GM19099 (cell line): ENCODE data around the gene TPRN.

Experiments
- POLR2A ChIP-seq: IDR thresholded peaks from 3 replicates; pipeline ENCODE4 v1.6.1; 2011; ENCODE audit warnings: low read depth; ENCODE audit not compliant: insufficient read length; ENCODE audit errors: extremely low read depth

The TPRN gene

DNA sequence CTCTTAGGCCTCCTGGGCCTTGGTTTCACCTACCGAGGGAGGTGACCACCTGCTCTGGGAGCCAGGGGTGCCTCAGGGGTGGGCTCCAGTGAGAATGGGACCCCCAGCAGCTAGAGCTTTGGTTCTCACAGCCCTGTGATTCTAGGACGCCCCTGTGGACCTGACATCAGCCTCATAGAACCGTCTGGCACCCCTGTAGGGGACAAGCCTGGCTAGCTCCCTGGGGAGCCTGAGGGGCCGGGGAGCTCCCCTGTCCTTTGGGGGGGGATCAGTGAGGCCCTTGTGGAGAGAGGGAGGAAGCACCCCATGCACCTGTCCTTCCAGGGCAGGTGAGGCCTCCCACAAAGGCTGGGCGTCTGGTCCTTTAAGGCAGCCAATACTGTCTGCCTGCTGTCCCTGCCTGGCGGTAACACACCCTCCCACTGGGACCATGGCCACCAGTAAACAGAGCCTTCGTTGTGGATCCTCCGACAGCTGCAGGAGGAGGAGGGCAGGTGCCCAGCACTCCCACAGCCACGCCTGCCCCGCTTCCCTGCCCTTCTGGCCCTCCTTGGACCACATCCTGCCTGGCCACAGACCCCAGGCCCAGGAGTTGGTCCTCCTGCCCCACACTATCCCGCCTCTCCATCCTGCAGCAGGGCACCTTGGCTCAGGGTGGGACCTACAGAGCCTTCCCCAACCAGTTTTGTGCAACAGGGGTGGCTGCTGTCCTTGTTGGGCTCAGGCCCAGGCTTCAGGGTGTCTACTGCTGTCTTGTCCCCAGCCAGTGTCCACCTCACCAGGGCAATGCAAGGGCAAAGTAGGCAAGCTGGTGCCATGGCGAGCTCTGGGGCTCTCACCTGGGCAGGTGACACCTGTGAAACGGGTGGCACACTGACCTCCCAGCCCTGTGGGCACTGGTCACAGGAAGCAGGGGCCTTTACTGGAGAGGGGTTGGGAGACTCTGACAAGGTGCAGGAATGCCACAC, 37.5 kb upstream of the TPRN start:
- TF ChIP-seq POLR2A = no peak

DNA sequence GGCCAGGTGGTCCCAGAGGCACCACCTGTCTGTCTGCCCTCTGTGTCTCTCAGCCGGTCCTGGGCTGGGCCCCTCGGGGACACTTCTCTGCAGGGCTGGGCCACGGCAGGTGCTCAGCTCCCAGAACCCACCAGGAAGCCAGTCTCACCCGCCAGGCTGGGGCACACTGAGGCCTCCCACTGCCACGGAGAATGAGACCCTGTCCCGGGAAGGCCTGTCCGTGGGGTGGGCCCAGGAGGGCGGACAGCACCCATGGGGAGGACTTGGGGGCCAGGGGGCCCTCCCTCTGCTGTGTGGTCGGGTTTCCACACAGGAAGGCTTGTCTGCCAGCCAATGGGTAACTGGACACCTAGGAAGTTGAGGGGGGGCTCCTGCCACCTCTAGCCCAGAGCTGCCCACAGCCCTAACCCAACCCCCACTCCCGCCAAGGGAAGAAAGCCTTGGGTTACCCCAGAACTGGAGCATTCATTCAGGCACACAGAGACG, 36.4 kb upstream of the TPRN start:
- TF ChIP-seq POLR2A = no peak

GRCh38 chr9:137236238-137236935, 35.8 kb upstream of the TPRN start:
- TF ChIP-seq POLR2A = no peak

DNA sequence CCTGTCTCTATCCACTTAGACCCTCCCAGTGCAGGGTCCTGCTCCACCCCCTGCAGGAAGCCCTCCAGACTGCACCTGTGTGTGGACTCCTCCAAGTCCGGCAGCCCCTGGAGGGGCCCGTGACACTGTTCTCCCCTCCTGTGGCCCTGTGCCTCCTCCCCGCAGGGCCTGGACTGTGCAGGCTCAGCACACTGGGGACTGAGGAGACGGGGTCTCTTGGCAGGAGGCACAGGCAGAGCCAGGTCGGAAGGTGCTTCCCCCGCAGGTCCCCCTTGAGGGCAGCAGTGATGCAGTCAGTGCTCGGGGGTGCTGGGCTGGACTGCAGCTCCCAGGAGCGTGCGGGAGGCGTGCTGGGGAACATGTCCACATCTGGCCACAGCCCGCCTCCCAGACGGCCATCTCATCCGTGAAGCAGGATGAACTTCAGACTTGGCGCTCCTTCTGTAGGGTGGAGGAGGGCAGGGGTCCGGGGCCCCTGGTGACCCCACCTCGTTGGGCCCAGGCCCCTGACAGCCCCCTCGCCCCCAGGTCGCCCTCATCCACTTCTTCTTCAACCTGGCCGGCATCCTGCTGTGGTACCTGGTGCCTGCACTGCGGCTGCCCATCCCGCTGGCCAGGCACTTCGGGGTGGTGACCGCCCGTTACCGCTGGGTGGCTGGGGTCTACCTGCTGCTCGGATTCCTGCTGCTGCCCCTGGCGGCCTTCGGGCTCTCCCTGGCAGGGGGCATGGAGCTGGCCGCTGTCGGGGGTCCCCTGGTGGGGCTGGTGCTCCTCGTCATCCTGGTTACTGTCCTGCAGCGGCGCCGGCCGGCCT, 35.1 kb upstream of the TPRN start:
- TF ChIP-seq POLR2A = no peak

DNA sequence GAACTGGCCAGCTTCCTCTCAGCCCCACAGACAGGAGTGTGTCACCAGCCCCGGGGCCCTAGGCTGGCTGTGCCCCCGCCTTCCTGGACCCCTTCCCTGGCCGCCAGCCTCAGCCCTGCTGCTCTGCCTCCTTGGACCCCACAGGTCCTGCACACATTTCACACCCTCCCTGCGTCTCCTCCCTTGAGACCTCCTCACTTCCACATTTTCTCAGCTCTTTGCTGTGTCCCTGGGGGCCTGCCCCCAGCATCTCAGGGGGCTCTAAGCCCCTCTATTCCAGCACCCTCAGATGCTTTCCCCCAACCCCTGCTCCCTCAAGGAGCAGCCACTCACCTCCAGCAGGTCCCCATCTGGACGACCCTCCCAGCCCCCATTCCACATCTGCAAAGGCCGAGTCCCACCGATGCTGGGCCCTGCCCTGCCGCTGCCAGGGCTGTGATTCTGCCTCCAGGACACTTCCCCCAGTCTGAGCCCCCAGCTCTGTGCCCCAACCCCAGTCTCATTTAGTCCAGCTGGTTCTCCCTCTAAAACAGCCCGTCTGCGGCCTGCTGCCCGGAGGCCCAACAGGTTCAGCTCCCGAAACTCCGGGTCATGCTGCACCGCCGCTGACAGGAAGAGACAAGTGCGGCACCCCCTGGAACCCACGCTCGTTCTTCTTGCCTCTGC, 34.4 kb upstream of the TPRN start:
- no peak for TF ChIP-seq POLR2A

GRCh38 chr9:137234055-137234697, 33.6 kb upstream of the TPRN start:
- no peak for TF ChIP-seq POLR2A

DNA sequence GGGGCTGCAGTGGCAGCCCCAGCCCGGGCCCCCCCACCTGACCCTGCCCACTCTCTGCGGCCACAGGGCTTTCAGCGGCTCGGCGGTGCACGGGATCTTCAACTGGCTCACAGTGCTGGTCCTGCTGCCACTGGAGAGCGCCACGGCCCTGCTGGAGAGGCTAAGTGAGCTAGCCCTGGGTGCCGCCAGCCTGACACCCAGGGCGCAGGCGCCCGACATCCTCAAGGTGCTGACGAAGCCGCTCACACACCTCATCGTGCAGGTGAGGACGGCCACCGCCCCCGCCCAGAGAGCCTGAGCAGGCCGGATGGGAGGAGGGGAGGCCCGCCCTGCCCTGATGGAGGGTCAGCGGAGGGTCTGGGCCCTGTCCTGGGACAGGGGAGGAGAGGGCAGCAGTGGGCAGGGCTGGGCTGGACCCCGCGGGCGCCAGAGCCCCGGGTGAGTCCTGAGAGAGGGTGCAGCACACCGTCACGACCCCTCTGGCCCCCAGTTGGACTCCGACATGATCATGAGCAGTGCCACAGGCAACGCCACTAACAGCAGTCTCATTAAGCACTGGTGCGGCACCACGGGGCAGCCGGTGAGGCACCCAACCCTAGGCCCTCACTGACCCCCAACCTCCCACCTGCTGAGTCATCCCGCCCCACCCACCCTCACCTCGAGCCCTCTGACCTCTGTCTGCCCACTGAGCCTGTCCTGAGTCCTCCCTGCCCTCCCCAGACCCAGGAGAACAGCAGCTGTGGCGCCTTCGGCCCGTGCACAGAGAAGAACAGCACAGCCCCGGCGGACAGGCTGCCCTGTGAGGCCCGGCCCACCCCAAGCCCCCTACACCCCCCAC, 32.8 kb upstream of the TPRN start:
- no peak for TF ChIP-seq POLR2A

DNA sequence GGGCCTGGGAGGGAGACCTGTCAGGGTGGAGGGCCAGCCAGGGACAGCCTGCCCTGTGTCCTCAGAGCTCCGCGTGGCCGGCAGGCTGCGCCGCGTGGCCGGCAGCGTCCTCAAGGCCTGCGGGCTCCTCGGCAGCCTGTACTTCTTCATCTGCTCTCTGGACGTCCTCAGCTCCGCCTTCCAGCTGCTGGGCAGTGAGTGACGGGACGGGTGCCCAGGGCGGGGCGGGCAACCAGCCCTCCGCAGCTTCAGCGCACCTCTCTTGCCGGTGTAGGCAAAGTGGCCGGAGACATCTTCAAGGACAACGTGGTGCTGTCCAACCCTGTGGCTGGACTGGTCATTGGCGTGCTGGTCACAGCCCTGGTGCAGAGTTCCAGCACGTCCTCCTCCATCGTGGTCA, 32.0 kb upstream of the TPRN start:
- TF ChIP-seq POLR2A = no peak

- TF ChIP-seq POLR2A = no peak
Observed at GRCh38 chr9:137232101-137232500, 31.6 kb upstream of the TPRN start.

DNA sequence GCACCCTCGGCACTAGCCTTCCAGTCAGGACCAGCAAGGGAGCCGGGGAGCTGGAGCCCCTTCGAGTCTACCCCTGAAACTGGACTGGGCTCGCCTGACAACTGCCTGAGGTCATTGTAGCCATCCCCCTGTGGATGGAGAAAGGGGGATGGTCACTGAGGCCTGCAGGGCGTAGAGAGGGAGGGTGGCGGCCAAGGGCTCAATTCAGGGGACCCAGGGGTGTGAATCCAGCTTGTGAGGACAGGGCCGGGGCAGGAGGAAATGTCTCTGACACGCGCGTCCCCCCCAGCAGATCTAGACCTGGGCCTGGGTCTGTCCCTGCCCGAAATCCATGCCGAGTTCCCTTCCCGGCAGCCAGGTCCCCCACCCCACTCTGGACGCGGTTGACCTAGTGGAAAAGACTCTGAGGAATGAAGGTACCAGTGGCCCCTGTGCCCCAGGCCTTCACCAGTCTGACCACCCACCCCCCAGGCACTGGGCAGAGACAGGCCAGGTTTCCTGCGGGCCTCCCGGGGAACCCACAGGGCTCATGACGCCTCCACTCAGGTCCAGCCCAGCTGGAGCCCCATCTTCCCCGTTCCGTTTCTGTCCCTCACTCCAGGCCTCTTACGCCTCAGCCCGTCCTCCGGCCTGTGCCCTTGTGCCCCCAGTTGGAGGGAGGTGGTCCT, 31.0 kb upstream of the TPRN start:
- no peak for TF ChIP-seq POLR2A

DNA sequence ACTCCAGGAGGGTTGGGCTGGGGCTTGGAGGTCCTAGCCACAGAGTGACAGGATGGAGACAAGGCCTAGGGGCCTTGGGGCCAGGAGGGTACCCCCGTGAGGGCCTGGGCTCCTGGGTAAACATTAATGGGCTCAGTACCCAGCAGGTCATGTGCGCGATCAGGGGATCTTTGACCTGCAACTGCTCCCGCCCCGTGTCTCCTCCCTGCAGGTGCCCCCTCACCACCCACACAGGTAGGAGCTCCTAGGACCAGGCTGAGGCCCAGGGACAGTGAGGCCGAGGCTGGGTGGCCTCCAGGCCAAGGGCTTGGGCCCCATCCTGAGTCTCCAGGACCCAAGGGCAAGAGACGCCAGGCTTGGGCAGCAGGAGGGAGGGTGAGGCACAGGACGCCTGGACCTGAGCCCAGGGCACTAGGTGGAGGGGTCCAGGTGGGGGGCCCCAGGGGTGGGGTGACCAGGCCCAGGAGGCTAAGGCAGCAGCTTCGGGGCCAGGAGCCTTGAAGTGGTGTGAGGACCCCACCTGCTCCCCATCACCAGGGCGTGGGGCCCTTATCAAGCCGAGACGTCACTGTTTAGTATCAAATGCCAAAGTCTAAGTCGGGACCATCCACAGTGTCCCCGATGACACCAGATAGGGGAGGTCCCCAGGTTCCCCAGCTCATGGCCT, 30.3 kb upstream of the TPRN start, which contains the start of gene SLC34A3:
Gene SLC34A3 (plus strand): TSS at position 197 of the 667 bp plus-strand sequence. CDS start 802 bp downstream, outside the sequence.
- no peak for TF ChIP-seq POLR2A
